Measurements from ENCODE around the gene CRHR1. TPM values are rescaled to one million over a fixed set of nuclear protein-coding genes. Genes with fewer than 3 reads are reported as not detected.

Gene CRHR1
- polyA plus RNA-seq, 3 donors = not detected

- Histone ChIP-seq H3K79me2 (ENCODE audit: insufficient read depth, low read length) (no peaks in the 10 kb centered on the region), H2AFZ (ENCODE audit: insufficient read depth, low read depth, low read length, poor library complexity, severe bottlenecking) (no peak overlapping the region), H4K20me1 (ENCODE audit: insufficient read depth, low read length) (no peaks in the 10 kb centered on the region), H3K4me2 (replicated peaks; ENCODE audit: extremely low read depth, low read length, poor library complexity, severe bottlenecking) (no peak overlapping the region), H3K36me3 (replicated peaks in 1 of 2; ENCODE audit: control insufficient read depth in 1 of 2, insufficient read depth in 2 of 2, low read length in 2 of 2) (no peaks in the 10 kb centered on the region), H3K9ac (ENCODE audit: insufficient read depth, low read length, poor library complexity, severe bottlenecking) (no peak overlapping the region), H3K9me3 (replicated peaks in 1 of 2; ENCODE audit: control insufficient read depth in 1 of 2, insufficient read depth in 1 of 2, low read length in 2 of 2) (no peaks in the 10 kb centered on the region), H3K4me3 (replicated peaks in 1 of 3; ENCODE audit: low read depth in 2 of 3, low read length in 3 of 3) (no peak overlapping the region), H3K27ac (ENCODE audit: low read depth in 1 of 2, low read length in 2 of 2) (no peak overlapping the region), H3K27me3 (ENCODE audit: control insufficient read depth in 2 of 2, insufficient read depth in 2 of 2, low read length in 2 of 2) (peaks cover 0 to 2% of the 10 kb centered on the region in 2 donors), H3K4me1 (ENCODE audit: control insufficient read depth in 1 of 2, insufficient read depth in 2 of 2, low read length in 2 of 2) (no peaks in the 10 kb centered on the region)
- Mint-ChIP-seq H3K4me3 (no peak overlapping the region), H3K9me3 (peaks cover 0 to 2% (median 0%) of the 10 kb centered on the region in 7 donors), H3K4me1 (no peaks in the 10 kb centered on the region), H3K36me3 (no peaks in the 10 kb centered on the region), H3K27me3 (ENCODE audit: low read depth in 3 of 3) (peaks cover 6 to 32% (median 16%) of the 10 kb centered on the region in 3 donors), H3K27ac (no peak overlapping the region)
- intact Hi-C loops (cut with micrococcal nuclease) = no loop called here
- WGBS (ENCODE audit: insufficient coverage) = 78% methylated on average over 7 of the region's 7 CpGs
- TF ChIP-seq CTCF (IDR thresholded peaks at IDR 0.05) = no peak
- DNase-seq = no peak
Observed at GRCh38 chr17:45763182-45763581, 20.9 kb upstream of the CRHR1 start.

GRCh38 chr17:45764479-45764878 lies 19.6 kb upstream of the CRHR1 start:
- Mint-ChIP-seq H3K27ac (no peak overlapping the region), H3K27me3 (ENCODE audit: low read depth in 3 of 3) (peaks cover 11 to 28% (median 15%) of the 10 kb centered on the region in 3 donors), H3K4me1 (no peaks in the 10 kb centered on the region), H3K9me3 (peaks cover 0 to 2% (median 0%) of the 10 kb centered on the region in 7 donors), H3K36me3 (no peaks in the 10 kb centered on the region), H3K4me3 (no peak overlapping the region)
- DNase-seq = no peak
- H3K4me3 ChIP-seq (replicated peaks in 1 of 3; ENCODE audit: low read depth in 2 of 3, low read length in 3 of 3) = no peak overlapping the region
- no peaks in the 10 kb centered on the region for H3K9me3 ChIP-seq (replicated peaks in 1 of 2; ENCODE audit: control insufficient read depth in 1 of 2, insufficient read depth in 1 of 2, low read length in 2 of 2)
- no peak overlapping the region for H3K9ac ChIP-seq (ENCODE audit: insufficient read depth, low read length, poor library complexity, severe bottlenecking)
- no peaks in the 10 kb centered on the region for H3K4me1 ChIP-seq (ENCODE audit: control insufficient read depth in 1 of 2, insufficient read depth in 2 of 2, low read length in 2 of 2)
- no peaks in the 10 kb centered on the region for H3K36me3 ChIP-seq (replicated peaks in 1 of 2; ENCODE audit: control insufficient read depth in 1 of 2, insufficient read depth in 2 of 2, low read length in 2 of 2)
- H3K79me2 ChIP-seq (ENCODE audit: insufficient read depth, low read length) = no peaks in the 10 kb centered on the region
- no peak overlapping the region for H3K27ac ChIP-seq (ENCODE audit: low read depth in 1 of 2, low read length in 2 of 2)
- intact Hi-C loops (cut with micrococcal nuclease) = no loop called here
- H3K27me3 ChIP-seq (ENCODE audit: control insufficient read depth in 2 of 2, insufficient read depth in 2 of 2, low read length in 2 of 2) = peaks cover 0 to 2% of the 10 kb centered on the region in 2 donors
- no peak overlapping the region for H3K4me2 ChIP-seq (replicated peaks; ENCODE audit: extremely low read depth, low read length, poor library complexity, severe bottlenecking)
- no peaks in the 10 kb centered on the region for H4K20me1 ChIP-seq (ENCODE audit: insufficient read depth, low read length)
- H2AFZ ChIP-seq (ENCODE audit: insufficient read depth, low read depth, low read length, poor library complexity, severe bottlenecking) = no peak overlapping the region
- TF ChIP-seq CTCF (IDR thresholded peaks at IDR 0.05) = no peak

Measured in CD14-positive monocyte (primary cell).